T-helper 17 cell (primary cell): ENCODE data around the gene CAMSAP3. TPM values are rescaled to one million over a fixed set of nuclear protein-coding genes. Genes with fewer than 3 reads are reported as not detected.

Experiments used
- ATAC-seq: fragments of 150-1000 bp; cut with Tn5 transposase; 2 replicates; pipeline ENCODE4 v1.10.0; 2021; ENCODE audit warnings: mild to moderate bottlenecking, moderate library complexity
- DNase-seq, 3 donors: peaks; one replicate each; pipeline versions ENCODE4 v3.0.0 to v3.0.0-alpha.2; 2020 to 2021
- H3K9me3 ChIP-seq: one replicate; pipeline ENCODE4 v1.7.0; 2013; ENCODE audit warnings: low read length, mild to moderate bottlenecking; ENCODE audit not compliant: control insufficient read depth, poor library complexity, severe bottlenecking
- H3K27ac Mint-ChIP-seq: one replicate; pipeline ENCODE4 v1.8.0; 2022; ENCODE audit warnings: mild to moderate bottlenecking, moderate library complexity, mixed read lengths
- H3K27me3 Mint-ChIP-seq: one replicate; pipeline ENCODE4 v1.8.0; 2022; ENCODE audit warnings: mixed read lengths
- H3K36me3 Mint-ChIP-seq: one replicate; pipeline ENCODE4 v1.8.0; 2022; ENCODE audit warnings: low read depth, mixed read lengths
- H3K4me1 Mint-ChIP-seq: one replicate; pipeline ENCODE4 v1.8.0; 2022; ENCODE audit warnings: mild to moderate bottlenecking, mixed read lengths
- H3K4me3 Mint-ChIP-seq: one replicate; pipeline ENCODE4 v1.8.0; 2022; ENCODE audit warnings: mild to moderate bottlenecking, moderate library complexity, mixed read lengths
- total RNA-seq, 4 donors: library from RNA in 2 of 4; stranded (reverse) in 2 of 4; gene quantifications; one replicate each; pipeline ENCODE4 v1.2.3 and lab custom pipeline; 2022 to 2026

Gene CAMSAP3
- total RNA-seq, 2 donors from 2014 or later = 0.12 to 0.44 TPM

GRCh38 chr19:7645656-7646425, 50.2 kb downstream of the CAMSAP3 start:
- peaks cover 7% of the 10 kb centered on the region for H3K4me1 Mint-ChIP-seq
- peaks cover 4% of the 10 kb centered on the region for H3K36me3 Mint-ChIP-seq
- ATAC-seq = no peak
- H3K27ac Mint-ChIP-seq = no peak overlapping the region
- H3K9me3 ChIP-seq = no peaks in the 10 kb centered on the region
- H3K4me3 Mint-ChIP-seq = no peak overlapping the region
- DNase-seq = no peak
- no peaks in the 10 kb centered on the region for H3K27me3 Mint-ChIP-seq

GRCh38 chr19:7646426-7646700, 50.7 kb downstream of the CAMSAP3 start:
- Mint-ChIP-seq H3K4me1 (peaks cover 7% of the 10 kb centered on the region), H3K27me3 (no peaks in the 10 kb centered on the region), H3K27ac (no peak overlapping the region), H3K4me3 (no peak overlapping the region), H3K36me3 (peaks cover 4% of the 10 kb centered on the region)
- no peaks in the 10 kb centered on the region for H3K9me3 ChIP-seq
- ATAC-seq = no peak
- DNase-seq = no peak

- Mint-ChIP-seq H3K36me3 (peaks cover 4% of the 10 kb centered on the region), H3K27me3 (no peaks in the 10 kb centered on the region), H3K4me1 (peaks cover 7% of the 10 kb centered on the region), H3K27ac (no peak overlapping the region), H3K4me3 (no peak overlapping the region)
- H3K9me3 ChIP-seq = no peaks in the 10 kb centered on the region
- no peak for ATAC-seq
- no peak for DNase-seq
These were observed 51.5 kb downstream of the CAMSAP3 start for GRCh38 chr19:7647156-7647555.

- Mint-ChIP-seq H3K27ac (peak overlapping the region; percentile 59), H3K36me3 (peaks cover 4% of the 10 kb centered on the region), H3K4me1 (peaks cover 14% of the 10 kb centered on the region), H3K4me3 (no peak overlapping the region), H3K27me3 (no peaks in the 10 kb centered on the region)
- no peaks in the 10 kb centered on the region for H3K9me3 ChIP-seq
- ATAC-seq = no peak
- no peak for DNase-seq
These were observed 52.8 kb downstream of the CAMSAP3 start for GRCh38 chr19:7648265-7649014.

GRCh38 chr19:7650148-7650547, 54.5 kb downstream of the CAMSAP3 start:
- Mint-ChIP-seq H3K4me3 (peak overlapping the region; percentile 19), H3K4me1 (peaks cover 14% of the 10 kb centered on the region), H3K27ac (no peak overlapping the region), H3K27me3 (no peaks in the 10 kb centered on the region), H3K36me3 (peaks cover 4% of the 10 kb centered on the region)
- DNase-seq (no peak), ATAC-seq (no peak)
- no peaks in the 10 kb centered on the region for H3K9me3 ChIP-seq

GRCh38 chr19:7652061-7652641, 56.5 kb downstream of the CAMSAP3 start:
- peak overlapping the region; percentile 83 for H3K4me3 Mint-ChIP-seq
- peaks cover 12% of the 10 kb centered on the region for H3K4me1 Mint-ChIP-seq
- H3K36me3 Mint-ChIP-seq = no peaks in the 10 kb centered on the region
- H3K9me3 ChIP-seq = no peaks in the 10 kb centered on the region
- peak; percentile 84 to 92 (median 85) for DNase-seq
- ATAC-seq = peak; percentile 99
- H3K27ac Mint-ChIP-seq = peak overlapping the region; percentile 96
- H3K27me3 Mint-ChIP-seq = no peaks in the 10 kb centered on the region

DNA sequence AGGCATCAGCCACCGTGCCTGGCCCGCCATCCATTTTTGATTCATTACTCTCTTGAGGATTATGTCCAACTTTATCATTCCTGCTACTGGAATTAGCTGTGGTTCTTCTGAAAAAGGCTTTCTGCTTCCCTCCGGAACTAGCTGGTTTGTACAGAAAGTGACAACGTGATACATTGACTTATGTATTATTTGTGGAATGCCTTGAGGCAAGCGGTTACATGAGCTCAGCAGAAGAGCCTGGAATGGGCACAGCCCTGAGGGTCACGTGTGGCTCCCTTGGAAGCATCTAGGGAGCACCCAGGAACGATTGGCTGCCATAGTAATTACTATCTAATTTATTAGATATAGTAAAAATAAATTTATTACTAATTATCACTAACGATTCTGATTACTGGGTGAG, 58.7 kb downstream of the CAMSAP3 start:
- no peaks in the 10 kb centered on the region for H3K36me3 Mint-ChIP-seq
- DNase-seq (no peak), ATAC-seq (no peak)
- no peaks in the 10 kb centered on the region for H3K9me3 ChIP-seq
- H3K27ac Mint-ChIP-seq = peak overlapping the region; percentile 79
- peaks cover 20% of the 10 kb centered on the region for H3K4me1 Mint-ChIP-seq
- no peaks in the 10 kb centered on the region for H3K27me3 Mint-ChIP-seq
- H3K4me3 Mint-ChIP-seq = no peak overlapping the region

GRCh38 chr19:7655581-7655980, 59.9 kb downstream of the CAMSAP3 start:
- Mint-ChIP-seq H3K4me3 (no peak overlapping the region), H3K27ac (peak overlapping the region; percentile 79), H3K36me3 (no peaks in the 10 kb centered on the region), H3K4me1 (peaks cover 20% of the 10 kb centered on the region), H3K27me3 (no peaks in the 10 kb centered on the region)
- no peaks in the 10 kb centered on the region for H3K9me3 ChIP-seq
- DNase-seq (no peak), ATAC-seq (no peak)

DNA sequence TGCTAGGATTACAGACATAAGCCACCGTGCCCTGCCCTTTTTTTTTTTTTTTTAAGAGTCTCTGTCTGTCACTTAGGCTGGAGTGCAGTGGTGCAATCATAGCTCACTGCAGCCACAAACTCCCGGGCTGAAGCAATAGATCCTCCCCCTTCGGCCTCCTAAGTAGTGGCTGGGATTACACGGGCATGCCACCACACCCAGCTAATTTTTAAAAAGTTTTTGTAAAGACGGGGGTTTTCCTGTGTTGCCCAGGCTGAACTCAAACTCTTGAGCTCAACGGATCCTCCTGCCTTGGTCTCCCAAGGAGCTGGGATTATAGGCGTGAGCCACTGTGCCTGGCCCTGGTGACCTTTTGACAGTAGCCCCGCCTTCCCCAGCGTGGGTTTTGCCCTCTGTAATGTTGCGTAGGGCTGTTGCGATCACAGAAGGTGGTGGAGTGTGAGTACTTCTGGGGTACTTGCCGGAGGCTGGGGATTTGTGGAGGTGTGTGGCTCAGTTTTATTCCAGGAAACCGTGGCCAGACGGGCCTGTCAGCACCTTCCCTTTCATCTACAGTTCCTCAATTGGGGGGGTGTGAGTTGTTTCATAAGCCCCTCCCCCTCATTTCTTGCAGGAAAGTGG, 61.6 kb downstream of the CAMSAP3 start:
- ATAC-seq = peak; percentile 42
- H3K4me3 Mint-ChIP-seq = peak overlapping the region; percentile 43
- no peaks in the 10 kb centered on the region for H3K36me3 Mint-ChIP-seq
- peak overlapping the region; percentile 88 for H3K27ac Mint-ChIP-seq
- H3K9me3 ChIP-seq = no peaks in the 10 kb centered on the region
- no peak for DNase-seq
- H3K27me3 Mint-ChIP-seq = no peaks in the 10 kb centered on the region
- peaks cover 19% of the 10 kb centered on the region for H3K4me1 Mint-ChIP-seq

GRCh38 chr19:7658219-7658686, 62.6 kb downstream of the CAMSAP3 start:
- no peak for DNase-seq
- H3K27me3 Mint-ChIP-seq = no peaks in the 10 kb centered on the region
- ATAC-seq = peak; percentile 94
- H3K4me3 Mint-ChIP-seq = peak overlapping the region; percentile 73
- H3K4me1 Mint-ChIP-seq = peaks cover 13% of the 10 kb centered on the region
- H3K9me3 ChIP-seq = no peaks in the 10 kb centered on the region
- H3K36me3 Mint-ChIP-seq = no peaks in the 10 kb centered on the region
- peak overlapping the region; percentile 88 for H3K27ac Mint-ChIP-seq

DNA sequence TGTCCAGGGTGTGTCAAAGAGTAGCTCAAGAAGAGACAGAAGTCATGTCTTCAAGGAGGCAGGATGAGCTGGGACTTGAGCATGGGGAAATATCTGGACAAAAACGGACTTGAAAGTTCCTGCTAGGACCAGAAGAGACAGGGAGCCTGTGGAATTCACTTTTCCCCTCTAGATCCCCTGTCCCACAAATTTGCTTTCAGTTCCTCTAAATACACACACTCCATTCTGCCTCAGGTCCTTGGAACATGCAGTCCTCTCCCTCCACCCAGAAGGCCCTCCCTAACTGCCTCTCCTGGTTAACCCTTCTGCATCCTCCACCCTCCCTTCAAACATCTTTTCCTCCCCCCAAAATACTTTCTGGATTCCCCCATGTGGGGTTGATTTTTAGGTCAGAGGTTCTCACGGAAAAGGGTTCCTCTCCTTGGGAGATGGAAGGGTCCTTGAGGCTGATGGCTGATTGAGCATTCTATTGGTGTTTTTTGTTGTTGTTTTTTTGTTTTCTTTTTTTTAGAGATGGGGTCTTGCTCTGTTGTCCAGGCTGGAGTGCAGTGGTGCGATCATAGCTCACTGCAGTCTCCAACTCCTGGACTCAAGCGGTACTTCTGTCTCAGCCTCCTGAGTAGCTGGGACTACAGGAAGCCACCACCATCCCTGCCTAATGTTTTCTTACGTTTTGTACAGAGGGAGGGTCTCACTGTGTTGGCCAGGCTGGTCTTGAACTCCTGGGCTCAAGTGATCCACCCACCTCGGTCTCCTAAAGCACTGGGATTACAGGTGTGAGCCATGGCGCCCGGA, 66.3 kb downstream of the CAMSAP3 start:
- DNase-seq (no peak), ATAC-seq (no peak)
- Mint-ChIP-seq H3K27ac (no peak overlapping the region), H3K4me3 (no peak overlapping the region), H3K27me3 (no peaks in the 10 kb centered on the region), H3K36me3 (no peaks in the 10 kb centered on the region), H3K4me1 (peaks cover 12% of the 10 kb centered on the region)
- H3K9me3 ChIP-seq = no peaks in the 10 kb centered on the region

- DNase-seq = no peak
- ATAC-seq = no peak
- peaks cover 8% of the 10 kb centered on the region for H3K4me1 Mint-ChIP-seq
- H3K4me3 Mint-ChIP-seq = no peak overlapping the region
- no peak overlapping the region for H3K27ac Mint-ChIP-seq
- no peaks in the 10 kb centered on the region for H3K9me3 ChIP-seq
- H3K36me3 Mint-ChIP-seq = no peaks in the 10 kb centered on the region
- H3K27me3 Mint-ChIP-seq = no peaks in the 10 kb centered on the region
These were observed 67.0 kb downstream of the CAMSAP3 start for GRCh38 chr19:7662657-7663056.
